Measurements from ENCODE around the gene ARL6IP4.

ARL6IP4 gene

DNA sequence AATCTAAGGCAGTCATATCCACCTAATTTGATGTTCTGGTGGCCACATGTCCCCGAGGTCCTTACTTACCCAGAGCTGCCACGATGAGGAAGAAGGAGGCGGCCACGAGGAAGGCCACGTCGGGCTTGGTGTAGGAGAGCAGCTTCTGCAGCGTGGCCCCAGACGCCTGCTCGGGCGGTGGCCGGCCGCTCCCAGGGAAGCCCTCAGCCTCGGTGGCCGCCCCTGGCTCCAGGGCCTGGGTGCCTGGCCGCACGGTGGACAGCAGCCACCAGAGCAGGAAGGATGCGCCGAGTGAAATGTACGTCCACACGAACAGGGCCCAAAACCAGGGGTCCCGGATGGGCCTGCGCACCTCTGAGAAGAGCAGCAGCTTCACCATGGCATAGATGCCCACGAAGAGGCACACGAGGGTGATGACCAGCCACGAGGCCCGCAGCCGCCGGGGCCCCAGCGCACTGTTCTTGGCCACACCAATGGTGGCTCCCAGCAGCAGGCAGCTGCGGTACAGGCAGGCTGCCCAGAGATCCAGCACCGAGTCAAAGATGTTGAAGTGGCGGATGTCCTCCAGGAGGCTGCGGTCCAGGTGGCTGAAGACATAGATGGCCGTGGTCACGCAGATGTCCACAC, 20.8 kb upstream of the ARL6IP4 start:
- DNase-seq = no peak

DNA sequence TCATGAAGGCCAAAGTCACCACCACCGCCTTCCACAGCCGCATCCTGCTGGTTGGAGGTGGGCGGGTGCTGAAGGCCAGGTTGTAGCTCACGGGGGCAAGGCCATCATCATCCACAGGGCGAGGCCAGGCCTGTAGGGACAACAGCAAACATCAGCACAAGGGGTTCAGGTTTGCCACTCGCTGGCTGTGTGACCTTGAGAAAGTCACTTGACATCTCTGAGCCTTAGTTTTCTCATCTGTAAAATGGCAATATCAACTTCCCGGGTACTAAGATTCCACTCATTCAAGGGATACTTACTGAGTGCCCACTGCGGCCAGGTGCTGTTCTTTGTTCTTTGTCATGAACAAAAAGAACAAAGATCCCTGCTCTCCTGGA, 20.3 kb upstream of the ARL6IP4 start:
- DNase-seq = no peak

DNA sequence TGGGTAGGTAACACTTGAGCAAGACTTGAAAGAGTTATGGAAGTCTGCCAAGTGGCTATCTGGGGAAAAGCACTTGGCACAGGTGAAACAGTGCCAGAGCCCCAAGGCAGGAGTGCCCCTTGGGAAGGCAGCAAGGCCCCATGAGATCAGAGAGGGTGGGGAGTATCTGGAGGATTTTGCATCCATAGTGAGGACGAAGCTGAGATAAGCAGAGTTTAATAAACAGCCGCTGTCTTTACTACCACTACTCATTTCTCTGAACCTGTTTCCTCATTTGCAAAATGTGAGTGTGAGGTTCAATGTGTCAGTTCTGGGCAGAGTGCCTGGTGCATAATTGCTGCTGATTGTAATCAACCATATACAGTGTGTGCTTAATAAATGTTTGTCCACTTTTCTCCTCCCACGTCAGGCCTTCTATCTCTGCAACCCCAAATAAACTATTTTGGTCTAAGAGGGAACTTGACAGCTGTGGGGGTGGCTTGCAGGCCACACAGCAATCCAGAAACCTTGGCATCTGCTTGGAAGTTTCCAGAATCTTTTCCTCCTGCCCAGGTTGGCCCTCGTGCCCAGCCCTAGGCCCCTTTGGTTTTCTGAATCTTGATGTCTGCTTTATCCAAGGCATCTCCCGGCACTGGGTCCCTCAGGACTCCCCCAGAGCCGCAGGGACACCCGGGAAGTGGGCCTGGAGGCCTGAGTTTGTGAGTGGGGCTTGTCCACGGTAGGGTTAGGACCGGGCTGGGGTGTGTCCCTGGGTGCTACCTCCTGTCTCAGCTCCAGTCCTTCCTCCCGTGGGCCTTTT, 18.8 kb upstream of the ARL6IP4 start:
- no peak for DNase-seq

DNA sequence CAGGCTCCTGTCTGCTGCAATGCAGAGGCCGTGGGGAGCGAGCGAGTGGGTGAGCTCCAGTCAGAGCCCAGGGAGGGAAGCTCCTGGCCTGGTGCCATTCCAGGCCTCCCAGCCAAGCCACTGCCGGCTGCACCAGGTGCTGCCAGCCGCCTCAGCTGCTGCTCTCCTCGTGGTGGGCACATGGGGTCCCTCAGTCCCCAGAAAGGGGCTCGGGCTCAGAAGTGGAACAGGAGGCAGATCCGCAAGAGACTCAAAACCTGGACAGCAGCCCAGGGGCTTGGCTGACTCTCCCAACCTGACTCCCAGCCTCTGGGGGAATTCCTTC, 16.6 kb upstream of the ARL6IP4 start:
- peak in 1 of 2 donors; percentile 52 for DNase-seq

DNA sequence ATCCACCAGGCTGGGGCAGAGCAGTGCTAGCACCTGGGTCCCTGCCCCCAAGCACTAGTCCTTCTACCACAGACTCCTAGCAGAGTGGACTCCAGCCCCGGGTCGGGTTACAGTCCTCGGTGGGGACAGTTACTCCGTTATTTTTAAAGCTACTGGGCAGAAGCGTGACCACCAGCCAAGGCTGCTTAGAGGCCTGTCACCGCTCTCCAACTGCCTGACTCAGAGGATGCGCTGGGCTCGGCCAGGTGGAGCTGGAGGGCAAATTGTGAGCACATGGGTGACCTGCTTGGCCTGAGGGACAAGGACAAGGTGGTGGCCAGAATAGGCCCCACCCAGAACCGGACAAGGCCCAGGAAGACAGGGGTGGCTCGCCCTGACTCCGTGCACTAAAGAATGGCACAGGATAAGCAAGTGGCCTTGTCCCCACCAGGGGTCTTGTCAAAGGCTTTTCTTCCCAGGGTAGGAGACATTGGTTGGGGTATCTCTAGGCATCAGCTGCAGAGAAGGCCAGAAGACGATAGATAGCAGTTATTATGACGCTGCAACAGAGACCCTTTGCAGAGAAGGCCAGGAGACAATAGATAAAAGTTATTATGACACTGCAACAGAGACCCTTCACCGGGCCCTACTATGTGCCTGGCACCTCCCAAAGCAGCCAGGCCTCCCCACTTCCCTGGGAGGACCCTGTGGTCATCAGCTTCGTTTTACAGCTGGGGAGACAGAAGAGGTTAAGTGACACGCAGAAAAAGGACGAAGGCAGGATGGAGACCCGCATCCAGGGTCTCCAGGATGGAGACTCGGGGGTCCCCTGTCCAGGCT, 15.8 kb upstream of the ARL6IP4 start:
- DNase-seq = no peak

DNA sequence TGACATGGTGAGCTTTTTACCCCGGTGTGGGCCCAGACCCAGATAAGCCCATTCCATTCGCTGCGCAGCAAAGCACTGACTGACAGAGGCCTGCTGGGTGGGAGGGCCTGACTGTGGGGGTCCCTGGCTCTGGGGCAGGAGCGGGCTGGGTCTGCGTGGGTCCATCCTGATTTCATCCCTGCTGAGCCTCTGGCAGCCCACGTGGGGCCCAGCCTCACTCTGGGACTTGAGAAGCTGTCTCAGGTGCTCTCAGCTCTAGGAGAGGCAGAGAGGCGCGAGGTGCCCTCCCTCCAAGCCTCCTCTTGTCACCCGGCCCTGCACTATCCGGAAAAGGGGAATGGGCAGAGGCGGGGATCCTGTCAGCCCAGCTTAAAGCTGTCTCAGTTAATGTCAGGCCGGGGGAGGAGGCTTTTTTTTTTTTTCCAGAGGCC, 15.1 kb upstream of the ARL6IP4 start:
- no peak for DNase-seq

DNA sequence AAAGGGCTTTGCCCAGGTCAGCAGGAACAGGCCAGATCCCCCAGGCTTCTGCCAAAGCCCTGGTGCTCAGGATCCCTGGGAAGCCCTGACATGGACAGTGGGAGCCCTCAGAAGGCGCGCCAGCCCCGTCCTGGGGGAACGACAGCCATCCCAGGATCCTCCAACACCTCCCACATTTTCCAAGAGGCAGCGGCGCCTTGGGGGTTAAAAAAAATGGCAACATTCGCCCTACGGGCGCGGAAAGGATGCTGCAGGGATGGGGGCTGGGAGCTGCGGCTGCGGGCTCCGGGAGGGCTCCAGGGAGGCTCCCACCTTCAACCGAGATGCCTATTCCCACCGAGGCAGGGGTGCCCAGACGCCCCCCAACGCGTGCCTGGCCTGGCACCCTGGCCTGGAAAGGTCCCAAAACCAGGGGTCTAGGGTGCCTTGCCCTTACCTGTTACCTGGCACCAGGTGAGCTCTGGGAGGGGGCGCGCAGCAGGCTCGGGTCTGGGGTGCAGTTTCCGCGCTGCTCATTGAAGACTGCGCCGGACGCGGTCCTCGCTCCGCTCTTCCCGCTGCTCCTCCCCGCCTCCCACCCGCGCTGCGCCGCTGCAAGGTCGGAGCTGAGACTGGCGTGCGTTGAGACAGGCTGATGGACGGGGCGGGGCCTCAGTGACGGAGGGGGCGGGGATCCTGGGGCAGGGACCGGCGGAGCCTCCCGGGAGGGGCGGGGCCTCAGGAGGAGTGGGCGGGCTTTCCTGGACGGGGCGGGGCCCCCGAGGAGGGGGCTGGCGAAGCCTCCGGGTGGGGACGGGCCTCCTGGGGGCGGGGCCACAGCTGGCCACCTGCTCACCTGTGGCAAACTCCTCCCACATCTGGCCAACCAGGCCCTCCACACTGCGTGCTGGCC, 14.4 kb upstream of the ARL6IP4 start, which contains the start of gene ABCB9:
TSS of gene ABCB9 (minus strand) at position 613 of the 892 bp plus-strand sequence. CDS start 6,228 bp downstream, outside the sequence.
- peak; percentile 89 to 95 for DNase-seq

DNA sequence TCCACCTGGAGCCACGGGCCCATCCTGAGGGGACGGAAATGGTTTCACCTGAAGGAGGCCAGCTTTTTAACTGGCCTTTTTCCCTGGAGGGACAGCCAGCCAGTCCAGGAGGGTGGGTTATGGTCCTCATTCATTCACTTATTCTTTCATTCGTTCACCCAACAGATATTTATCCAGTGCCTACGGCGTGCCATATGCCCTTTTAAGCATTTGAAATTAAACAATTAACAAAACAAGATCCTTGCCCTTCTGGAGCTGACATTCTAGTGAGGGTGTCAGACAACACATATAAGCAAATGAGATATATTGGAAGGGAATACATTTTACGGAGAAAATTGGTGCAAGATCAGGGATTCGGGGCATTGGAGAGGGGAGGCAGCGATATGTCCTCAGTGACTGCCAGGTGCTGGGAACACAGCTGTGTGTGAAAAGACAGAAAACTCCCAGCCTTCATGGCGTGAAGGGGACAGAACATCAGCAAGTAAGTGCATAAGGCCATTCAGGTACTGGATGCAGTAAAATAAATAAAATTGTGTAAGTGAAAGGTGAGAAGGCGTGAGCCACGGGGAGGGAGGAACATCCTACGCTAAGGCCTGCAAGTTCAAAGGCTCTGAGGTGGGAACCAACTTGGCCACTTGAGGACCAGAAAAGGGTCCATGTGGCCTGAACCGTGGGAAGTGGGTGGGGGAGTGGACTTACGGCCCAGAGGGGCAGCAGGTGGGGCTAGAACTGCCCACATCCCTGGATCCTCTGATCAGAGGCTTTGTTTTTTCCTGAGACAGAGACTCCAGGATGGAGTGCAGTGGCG, 13.5 kb upstream of the ARL6IP4 start:
- DNase-seq = no peak

DNA sequence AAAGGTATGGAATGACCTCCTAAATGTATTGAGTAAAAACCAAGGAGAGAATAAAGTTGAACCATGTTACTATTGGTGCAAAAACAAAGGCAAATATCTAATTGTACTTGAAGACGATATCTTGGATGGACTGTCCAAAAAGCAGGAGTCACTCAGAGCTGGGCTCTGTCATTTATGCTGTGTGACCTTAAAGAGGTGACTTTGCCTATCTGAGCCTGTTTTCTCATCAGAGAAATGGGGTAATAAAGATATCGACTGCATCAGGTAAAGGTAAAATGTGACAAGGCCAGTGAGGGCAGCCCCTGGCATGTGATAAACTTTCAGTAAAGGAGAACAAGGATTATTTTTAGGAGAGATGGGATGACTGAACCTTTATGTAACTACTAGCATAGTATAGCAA, 12.4 kb upstream of the ARL6IP4 start:
- DNase-seq = no peak

DNA sequence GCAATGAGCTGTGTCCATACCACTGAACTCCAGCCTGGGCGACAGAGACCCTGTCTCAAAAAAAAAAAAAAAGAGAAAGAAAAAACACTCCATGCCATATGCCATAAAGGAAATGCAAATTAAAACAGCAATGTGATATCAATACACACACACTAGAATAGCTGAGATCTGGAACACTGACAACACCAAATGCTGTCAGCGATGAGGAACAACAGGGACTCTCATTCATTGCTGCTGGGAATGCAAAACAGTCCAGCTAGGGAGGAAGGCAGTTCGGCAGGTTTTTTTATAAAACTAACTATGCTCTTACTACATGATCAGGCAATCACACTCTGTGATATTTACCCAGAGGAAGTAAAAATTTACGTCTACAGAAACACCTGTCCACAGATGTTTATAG, 10.8 kb upstream of the ARL6IP4 start:
- no peak for DNase-seq

DNA sequence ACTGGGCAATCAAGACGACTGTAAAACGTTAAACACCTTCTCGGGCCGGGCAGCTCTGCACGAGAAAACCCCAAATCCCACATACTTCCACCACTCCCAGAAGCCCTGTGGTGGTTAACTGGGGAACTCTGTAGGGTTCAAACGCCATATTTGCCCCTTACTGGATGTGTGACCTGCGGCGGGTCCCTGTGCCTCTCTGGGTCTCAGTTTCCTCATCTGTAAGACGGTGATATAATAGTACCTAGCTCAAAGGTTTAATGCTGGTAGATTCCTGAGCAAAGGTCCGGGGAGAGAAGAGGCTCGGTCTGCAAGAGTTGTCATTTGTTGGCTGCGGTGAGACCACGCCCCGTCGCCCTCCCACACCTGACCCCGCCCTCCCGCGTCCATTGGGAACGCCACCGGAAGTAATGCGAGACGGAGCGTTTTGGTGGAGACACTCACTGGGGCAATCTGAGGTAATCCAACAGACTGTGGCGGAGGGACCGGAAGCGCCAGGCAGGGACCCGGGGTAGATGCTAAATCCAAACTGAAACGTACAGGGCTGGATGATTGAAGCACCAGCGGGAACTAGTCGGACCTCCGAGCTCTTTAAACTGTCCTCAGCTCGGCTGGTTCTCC, 6.1 kb upstream of the ARL6IP4 start:
- DNase-seq = peak; percentile 95 to 99

DNA sequence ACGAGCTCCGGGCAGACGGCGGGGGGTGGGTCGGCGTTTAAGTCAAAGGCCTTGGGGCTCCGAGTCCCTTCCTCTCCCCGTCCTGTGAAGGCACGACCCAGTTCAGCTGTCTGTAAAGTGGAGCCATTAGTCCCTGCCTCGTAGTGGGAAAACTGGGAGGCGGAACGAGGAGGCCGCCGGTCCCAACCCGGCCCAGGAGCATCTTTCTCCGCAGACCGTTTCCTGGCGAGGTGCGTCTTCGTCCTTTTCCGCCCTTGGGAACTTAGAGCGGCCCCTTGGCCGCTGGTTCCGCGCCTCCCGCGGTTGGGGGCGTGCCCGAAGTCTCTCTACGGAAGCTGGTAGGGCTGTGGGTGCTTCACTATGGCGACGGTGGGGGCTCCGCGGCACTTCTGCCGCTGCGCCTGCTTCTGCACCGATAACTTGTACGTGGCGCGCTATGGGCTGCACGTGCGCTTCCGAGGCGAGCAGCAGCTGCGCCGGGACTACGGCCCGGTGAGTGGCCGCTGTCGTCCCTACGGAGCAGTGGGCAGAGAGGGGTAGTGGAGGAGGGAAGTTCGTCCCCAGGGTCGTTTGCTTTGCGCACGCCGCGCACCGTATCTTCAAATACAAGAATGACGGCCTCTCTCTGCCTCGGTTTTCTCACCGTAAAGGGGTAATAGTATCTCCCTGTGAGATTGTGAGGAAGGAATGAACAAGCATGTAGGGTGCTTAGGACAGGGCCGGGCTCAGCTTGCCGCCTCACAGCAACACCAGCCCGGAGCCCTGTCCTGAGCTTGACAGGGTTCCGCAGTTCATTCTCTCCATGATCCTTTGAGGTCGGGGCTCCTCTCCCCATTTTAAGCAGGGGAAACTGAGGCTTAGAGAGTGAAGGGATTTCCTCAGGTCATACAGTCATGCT, 5.3 kb upstream of the ARL6IP4 start, which contains the start of gene OGFOD2:
TSS of gene OGFOD2 (plus strand) at position 353 of the 898 bp plus-strand sequence. CDS start at position 361, 8 bp downstream.
- DNase-seq = peak; percentile 88 to 93

DNA sequence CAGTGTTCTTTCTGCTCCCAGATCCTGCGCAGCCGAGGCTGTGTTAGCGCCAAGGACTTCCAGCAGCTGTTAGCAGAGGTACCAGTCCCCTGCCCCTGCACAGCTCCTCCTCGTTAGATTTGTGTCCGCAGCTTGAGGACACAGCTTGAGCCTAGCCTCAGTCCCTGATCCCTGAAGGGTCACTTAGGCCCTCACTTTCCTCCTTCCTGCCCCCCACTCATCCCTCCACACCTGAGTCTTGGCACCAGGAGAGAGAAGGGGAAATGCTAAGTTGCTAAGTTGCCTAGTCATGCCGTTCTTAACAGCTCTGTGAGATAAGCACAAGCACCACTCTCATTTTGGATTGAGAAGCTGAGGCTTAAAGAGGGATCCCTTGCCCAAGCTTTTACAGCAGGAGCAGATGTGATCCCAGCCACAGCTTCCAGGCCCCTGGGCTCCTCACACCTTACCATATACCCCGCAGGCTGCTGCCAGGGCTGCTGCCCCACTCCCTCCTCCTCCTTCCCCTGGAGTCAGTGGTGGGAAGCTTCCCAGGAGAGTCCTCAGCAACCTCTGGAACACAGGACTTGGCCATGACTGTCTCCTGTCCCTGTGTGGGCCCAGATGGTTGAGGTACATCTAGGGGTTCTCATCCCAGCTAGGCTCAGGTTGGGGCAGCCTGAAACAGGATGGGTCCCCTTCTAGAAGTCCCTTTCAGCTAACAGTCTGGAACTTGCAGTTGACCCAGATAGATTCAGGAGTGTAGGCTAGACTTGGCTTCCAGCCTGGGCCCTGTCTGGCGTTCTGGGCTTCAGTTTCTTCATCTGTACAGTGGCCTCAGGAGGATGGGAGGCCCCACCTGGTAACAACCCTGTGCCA, 4.5 kb upstream of the ARL6IP4 start:
- DNase-seq = no peak

DNA sequence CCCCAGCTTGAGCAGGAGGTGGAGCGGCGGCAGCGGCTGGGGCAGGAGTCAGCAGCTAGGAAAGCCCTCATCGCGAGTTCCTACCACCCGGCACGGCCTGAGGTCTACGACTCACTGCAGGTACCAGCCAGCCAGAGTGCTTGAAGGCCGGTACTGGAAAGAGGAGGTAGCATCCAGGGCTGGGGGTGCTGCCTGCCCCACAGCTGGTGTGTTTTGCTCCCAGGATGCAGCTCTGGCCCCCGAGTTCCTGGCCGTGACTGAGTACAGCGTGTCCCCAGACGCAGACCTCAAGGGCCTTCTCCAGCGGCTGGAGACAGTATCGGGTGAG, 3.9 kb upstream of the ARL6IP4 start:
- DNase-seq = no peak

DNA sequence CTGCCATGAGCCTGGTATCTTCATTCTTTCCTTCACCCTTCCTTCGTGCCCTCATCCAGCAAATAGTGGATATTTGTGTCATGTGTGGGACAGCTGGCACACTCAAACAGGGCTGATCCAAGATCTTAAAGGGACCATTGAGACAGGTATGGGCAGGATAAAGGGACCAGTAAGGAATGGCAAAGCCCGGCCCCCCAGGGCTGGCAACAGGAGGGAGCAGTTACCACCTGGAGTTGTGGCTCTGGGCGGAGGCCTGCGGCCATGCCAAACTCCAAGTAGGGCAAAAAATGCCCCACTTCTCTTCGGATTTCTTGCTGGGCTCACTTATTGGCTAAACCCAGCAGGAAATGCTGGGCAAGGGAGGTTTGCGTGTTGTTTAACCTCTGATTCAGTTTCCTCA, 3.3 kb upstream of the ARL6IP4 start:
- no peak for DNase-seq

DNA sequence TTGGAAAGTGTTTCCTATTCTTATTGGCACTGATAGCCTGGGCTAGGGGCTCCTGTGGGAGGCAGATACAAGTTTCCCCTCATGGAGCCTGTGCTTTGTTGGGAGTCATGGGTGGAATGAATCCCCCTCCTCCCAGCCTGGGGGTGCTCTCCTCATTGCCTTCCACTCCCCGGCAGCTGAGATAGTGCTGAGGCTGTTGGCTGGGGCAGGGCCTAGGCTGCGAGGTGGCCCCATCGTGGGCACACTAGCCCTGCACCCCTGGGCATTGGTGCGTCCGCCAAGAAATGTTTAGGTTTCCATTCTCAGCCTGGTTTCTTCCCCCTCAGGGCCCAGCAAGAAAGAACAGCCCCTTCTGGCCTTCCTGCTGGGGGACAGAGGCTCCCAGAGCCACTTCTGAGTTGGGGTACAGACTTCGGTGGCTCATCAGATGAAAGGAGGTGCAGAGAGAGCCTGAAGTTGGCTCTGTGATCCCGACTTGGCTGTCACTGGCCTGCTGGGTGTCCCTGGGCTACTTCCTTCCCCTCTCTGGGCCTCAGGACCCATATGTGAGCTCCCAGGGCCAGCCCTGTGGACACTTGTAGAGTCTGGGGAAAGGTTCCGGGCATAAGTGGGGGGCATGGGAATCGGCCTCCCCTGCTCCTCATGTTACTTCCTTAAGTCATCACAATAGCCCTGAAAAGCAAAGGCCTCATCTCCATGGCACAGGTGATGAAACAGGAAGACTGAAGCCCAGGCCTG, 2.7 kb upstream of the ARL6IP4 start:
- DNase-seq = no peak

DNA sequence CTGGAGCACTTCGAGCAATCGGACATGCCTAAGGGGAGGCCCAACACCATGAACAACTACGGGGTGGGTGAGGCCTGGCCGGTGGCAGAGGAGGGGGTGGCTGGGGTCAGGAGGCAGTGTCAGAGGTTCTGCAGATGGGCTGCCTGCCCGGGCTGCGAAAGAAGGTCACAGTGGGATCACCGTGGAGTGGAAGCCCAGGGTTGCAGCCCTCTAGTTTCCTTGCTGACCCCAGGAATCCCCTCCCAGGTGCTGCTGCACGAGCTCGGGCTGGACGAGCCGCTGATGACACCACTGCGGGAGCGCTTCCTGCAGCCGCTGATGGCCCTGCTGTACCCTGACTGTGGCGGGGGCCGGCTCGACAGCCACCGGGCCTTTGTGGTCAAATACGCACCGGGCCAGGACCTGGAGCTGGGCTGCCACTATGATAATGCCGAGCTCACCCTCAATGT, 1.9 kb upstream of the ARL6IP4 start:
- no peak for DNase-seq

Data from inflammatory macrophage treated with lipopolysaccharide for 1 hour (primary cell).